ENCODE data around the gene ARL16. TPM values are rescaled to one million over a fixed set of nuclear protein-coding genes. Genes with fewer than 3 reads are reported as not detected.

ARL16 gene
- 38.4 TPM for polyA plus RNA-seq (2013, experiment 1 of 2)
- polyA plus RNA-seq (2013, experiment 2 of 2): 37.2 TPM

- Histone ChIP-seq H2AK5ac (ENCODE audit: low read length) (no peak within 1 kb of the TSS), H3K36me3 (ENCODE audit: control insufficient read depth, insufficient read depth, low read length) (peaks cover 6% of the 10 kb centered on the region)
Observed at GRCh38 chr17:81683584-81684441, at the start of gene ARL16, which contains the start of gene HGS. Gene ARL16, minus strand, starts transcription at chr17:81683797. Its CDS starts 44 bp downstream, at chr17:81683753. Gene HGS, plus strand, starts transcription at chr17:81684011. Its CDS starts 56 bp downstream, at chr17:81684067.

GRCh38 chr17:81727324-81728031 lies 43.9 kb upstream of the ARL16 start:
- Histone ChIP-seq H3K4me1 (ENCODE audit: control insufficient read depth, low read depth, low read length) (no peaks in the 10 kb centered on the region), H3K56ac (ENCODE audit: low read length) (no peak overlapping the region), H2BK120ac (ENCODE audit: low read depth, low read length) (no peak overlapping the region), H3K79me2 (ENCODE audit: control insufficient read depth, insufficient read depth, low read length) (no peaks in the 10 kb centered on the region), H3K27ac (ENCODE audit: low read depth, low read length) (no peak overlapping the region), H3K36me3 (ENCODE audit: control insufficient read depth, insufficient read depth, low read length) (no peaks in the 10 kb centered on the region), H3K79me1 (ENCODE audit: low read length) (no peaks in the 10 kb centered on the region), H3K27me3 (ENCODE audit: insufficient read depth, low read length, poor library complexity) (no peaks in the 10 kb centered on the region), H3K9ac (ENCODE audit: low read length) (no peak overlapping the region), H3K4me3 (ENCODE audit: low read length) (no peak overlapping the region), H3K18ac (ENCODE audit: low read length) (no peak overlapping the region), H4K5ac (ENCODE audit: low read length) (no peak overlapping the region), H2BK5ac (ENCODE audit: low read length) (no peak overlapping the region), H3K4ac (ENCODE audit: low read depth, low read length) (no peak overlapping the region), H2BK15ac (replicated peaks; ENCODE audit: low read depth) (no peak overlapping the region), H4K8ac (ENCODE audit: low read depth, low read length) (no peak overlapping the region), H3K4me2 (ENCODE audit: low read length) (no peak overlapping the region), H2AK5ac (ENCODE audit: low read length) (no peak overlapping the region), H3K23ac (ENCODE audit: low read length) (no peak overlapping the region)
- WGBS (ENCODE audit: extremely low coverage, insufficient coverage, low lambda C conversion rate): no CpG with 5 or more reads among the region's 23 CpGs
- no peak for DNase-seq

More at GRCh38 chr17:81683584-81684441, at the start of gene ARL16, which contains the start of gene HGS:
- peak within 1 kb of the TSS; percentile 66 for H3K4me2 ChIP-seq (ENCODE audit: low read length)
- H2BK120ac ChIP-seq (ENCODE audit: low read depth, low read length): peak within 1 kb of the TSS; percentile 40
- H3K4ac ChIP-seq (ENCODE audit: low read depth, low read length): peak within 1 kb of the TSS; percentile 83
- peak within 1 kb of the TSS; percentile 95 for H3K4me3 ChIP-seq (ENCODE audit: low read length)
- H3K4me1 ChIP-seq (ENCODE audit: control insufficient read depth, low read depth, low read length): peaks cover 3% of the 10 kb centered on the region
- H4K5ac ChIP-seq (ENCODE audit: low read length): no peak within 1 kb of the TSS
- no peak within 1 kb of the TSS for H4K8ac ChIP-seq (ENCODE audit: low read depth, low read length)
- no peak within 1 kb of the TSS for H3K23ac ChIP-seq (ENCODE audit: low read length)
- peak within 1 kb of the TSS; percentile 98 for H3K56ac ChIP-seq (ENCODE audit: low read length)
- H3K79me1 ChIP-seq (ENCODE audit: low read length): peaks cover 17% of the 10 kb centered on the region
- H3K27ac ChIP-seq (ENCODE audit: low read depth, low read length): peak within 1 kb of the TSS; percentile 39
- peak within 1 kb of the TSS; percentile 95 for H3K9ac ChIP-seq (ENCODE audit: low read length)
- peak within 1 kb of the TSS; percentile 83 for H3K18ac ChIP-seq (ENCODE audit: low read length)
- H2BK5ac ChIP-seq (ENCODE audit: low read length): no peak within 1 kb of the TSS
- H2BK15ac ChIP-seq (replicated peaks; ENCODE audit: low read depth): no peak within 1 kb of the TSS
- H3K79me2 ChIP-seq (ENCODE audit: control insufficient read depth, insufficient read depth, low read length): peaks cover 33% of the 10 kb centered on the region
- no CpG with 5 or more reads among the region's 112 CpGs for WGBS (ENCODE audit: extremely low coverage, insufficient coverage, low lambda C conversion rate)
- peak; percentile 100 for DNase-seq
- H3K27me3 ChIP-seq (ENCODE audit: insufficient read depth, low read length, poor library complexity): no peaks in the 10 kb centered on the region

GRCh38 chr17:81726004-81726403 lies 42.4 kb upstream of the ARL16 start:
- Histone ChIP-seq H3K23ac (ENCODE audit: low read length) (no peak overlapping the region), H4K8ac (ENCODE audit: low read depth, low read length) (no peak overlapping the region), H2AK5ac (ENCODE audit: low read length) (no peak overlapping the region), H3K79me1 (ENCODE audit: low read length) (no peaks in the 10 kb centered on the region), H3K79me2 (ENCODE audit: control insufficient read depth, insufficient read depth, low read length) (no peaks in the 10 kb centered on the region), H3K27ac (ENCODE audit: low read depth, low read length) (no peak overlapping the region), H3K4me2 (ENCODE audit: low read length) (no peak overlapping the region), H3K9ac (ENCODE audit: low read length) (no peak overlapping the region), H2BK15ac (replicated peaks; ENCODE audit: low read depth) (no peak overlapping the region), H3K4me1 (ENCODE audit: control insufficient read depth, low read depth, low read length) (no peaks in the 10 kb centered on the region), H3K56ac (ENCODE audit: low read length) (no peak overlapping the region), H2BK5ac (ENCODE audit: low read length) (no peak overlapping the region), H3K36me3 (ENCODE audit: control insufficient read depth, insufficient read depth, low read length) (no peaks in the 10 kb centered on the region), H3K4me3 (ENCODE audit: low read length) (no peak overlapping the region), H3K27me3 (ENCODE audit: insufficient read depth, low read length, poor library complexity) (no peaks in the 10 kb centered on the region), H2BK120ac (ENCODE audit: low read depth, low read length) (no peak overlapping the region), H4K5ac (ENCODE audit: low read length) (no peak overlapping the region), H3K4ac (ENCODE audit: low read depth, low read length) (no peak overlapping the region), H3K18ac (ENCODE audit: low read length) (no peak overlapping the region)
- no peak for DNase-seq
- WGBS (ENCODE audit: extremely low coverage, insufficient coverage, low lambda C conversion rate): no CpG with 5 or more reads among the region's 9 CpGs

- Histone ChIP-seq H4K8ac (ENCODE audit: low read depth, low read length) (no peak overlapping the region), H3K79me2 (ENCODE audit: control insufficient read depth, insufficient read depth, low read length) (no peaks in the 10 kb centered on the region), H2BK15ac (replicated peaks; ENCODE audit: low read depth) (no peak overlapping the region), H3K4ac (ENCODE audit: low read depth, low read length) (no peak overlapping the region), H3K4me1 (ENCODE audit: control insufficient read depth, low read depth, low read length) (no peaks in the 10 kb centered on the region), H2BK120ac (ENCODE audit: low read depth, low read length) (no peak overlapping the region), H2BK5ac (ENCODE audit: low read length) (no peak overlapping the region), H3K4me2 (ENCODE audit: low read length) (no peak overlapping the region), H3K18ac (ENCODE audit: low read length) (no peak overlapping the region), H3K79me1 (ENCODE audit: low read length) (no peaks in the 10 kb centered on the region), H3K4me3 (ENCODE audit: low read length) (no peak overlapping the region), H4K5ac (ENCODE audit: low read length) (no peak overlapping the region), H3K36me3 (ENCODE audit: control insufficient read depth, insufficient read depth, low read length) (no peaks in the 10 kb centered on the region), H3K27ac (ENCODE audit: low read depth, low read length) (no peak overlapping the region), H3K27me3 (ENCODE audit: insufficient read depth, low read length, poor library complexity) (no peaks in the 10 kb centered on the region), H2AK5ac (ENCODE audit: low read length) (no peak overlapping the region), H3K23ac (ENCODE audit: low read length) (no peak overlapping the region), H3K9ac (ENCODE audit: low read length) (no peak overlapping the region), H3K56ac (ENCODE audit: low read length) (no peak overlapping the region)
- no peak for DNase-seq
- no CpG with 5 or more reads among the region's 9 CpGs for WGBS (ENCODE audit: extremely low coverage, insufficient coverage, low lambda C conversion rate)
Observed at GRCh38 chr17:81725439-81725838, 41.8 kb upstream of the ARL16 start.

GRCh38 chr17:81723651-81724209 lies 40.1 kb upstream of the ARL16 start:
- no peak overlapping the region for H3K4me3 ChIP-seq (ENCODE audit: low read length)
- H2BK15ac ChIP-seq (replicated peaks; ENCODE audit: low read depth): no peak overlapping the region
- no peaks in the 10 kb centered on the region for H3K4me1 ChIP-seq (ENCODE audit: control insufficient read depth, low read depth, low read length)
- no CpG with 5 or more reads among the region's 12 CpGs for WGBS (ENCODE audit: extremely low coverage, insufficient coverage, low lambda C conversion rate)
- no peak overlapping the region for H2BK5ac ChIP-seq (ENCODE audit: low read length)
- H3K27me3 ChIP-seq (ENCODE audit: insufficient read depth, low read length, poor library complexity): no peaks in the 10 kb centered on the region
- H2BK120ac ChIP-seq (ENCODE audit: low read depth, low read length): no peak overlapping the region
- H3K23ac ChIP-seq (ENCODE audit: low read length): no peak overlapping the region
- H3K27ac ChIP-seq (ENCODE audit: low read depth, low read length): no peak overlapping the region
- no peak overlapping the region for H4K5ac ChIP-seq (ENCODE audit: low read length)
- no peak overlapping the region for H3K18ac ChIP-seq (ENCODE audit: low read length)
- no peak overlapping the region for H3K9ac ChIP-seq (ENCODE audit: low read length)
- H3K56ac ChIP-seq (ENCODE audit: low read length): no peak overlapping the region
- DNase-seq: no peak
- no peak overlapping the region for H4K8ac ChIP-seq (ENCODE audit: low read depth, low read length)
- no peak overlapping the region for H2AK5ac ChIP-seq (ENCODE audit: low read length)
- no peak overlapping the region for H3K4ac ChIP-seq (ENCODE audit: low read depth, low read length)
- H3K36me3 ChIP-seq (ENCODE audit: control insufficient read depth, insufficient read depth, low read length): no peaks in the 10 kb centered on the region
- no peak overlapping the region for H3K4me2 ChIP-seq (ENCODE audit: low read length)
- H3K79me1 ChIP-seq (ENCODE audit: low read length): no peaks in the 10 kb centered on the region
- H3K79me2 ChIP-seq (ENCODE audit: control insufficient read depth, insufficient read depth, low read length): no peaks in the 10 kb centered on the region
